ENCODE measurements around the gene ACSL6.

ACSL6 gene

GRCh38 chr5:132003982-132004381 is 7.5 kb downstream of the ACSL6 start:
- no peak overlapping the region for H3K27ac Mint-ChIP-seq
- intact Hi-C loops (cut with micrococcal nuclease): loop anchor here (10.0 kb wide), 2 partner anchors 199 to 319 kb away; no protein-coding TSS in a partner anchor

GRCh38 chr5:132003170-132003744 is 8.2 kb downstream of the ACSL6 start:
- Mint-ChIP-seq H3K4me1 (ENCODE audit: low read depth) (no peaks in the 10 kb centered on the region), H3K36me3 (ENCODE audit: low read depth) (no peaks in the 10 kb centered on the region), H3K27ac (no peak overlapping the region), H3K9me3 (no peaks in the 10 kb centered on the region), H3K27me3 (peaks cover 7% of the 10 kb centered on the region), H3K4me3 (no peak overlapping the region)
- intact Hi-C loops (cut with micrococcal nuclease): loop anchor here (10.0 kb wide), 2 partner anchors 198 to 318 kb away; no protein-coding TSS in a partner anchor

More at GRCh38 chr5:132003982-132004381, 7.5 kb downstream of the ACSL6 start:
- no peaks in the 10 kb centered on the region for H3K36me3 Mint-ChIP-seq (ENCODE audit: low read depth)
- H3K27me3 Mint-ChIP-seq: peaks cover 14% of the 10 kb centered on the region
- H3K9me3 Mint-ChIP-seq: no peaks in the 10 kb centered on the region
- no peak overlapping the region for H3K4me3 Mint-ChIP-seq
- no peaks in the 10 kb centered on the region for H3K4me1 Mint-ChIP-seq (ENCODE audit: low read depth)

- H3K36me3 Mint-ChIP-seq (ENCODE audit: low read depth): no peaks in the 10 kb centered on the region
- H3K27me3 Mint-ChIP-seq: peaks cover 3% of the 10 kb centered on the region
- H3K9me3 Mint-ChIP-seq: no peaks in the 10 kb centered on the region
- H3K27ac Mint-ChIP-seq: no peak overlapping the region
- H3K4me3 Mint-ChIP-seq: no peak overlapping the region
- H3K4me1 Mint-ChIP-seq (ENCODE audit: low read depth): no peaks in the 10 kb centered on the region
- intact Hi-C loops (cut with micrococcal nuclease): loop anchor here (10.0 kb wide), 2 partner anchors 198 to 318 kb away; no protein-coding TSS in a partner anchor
Measured at GRCh38 chr5:132002757-132003156, 8.7 kb downstream of the ACSL6 start.

DNA sequence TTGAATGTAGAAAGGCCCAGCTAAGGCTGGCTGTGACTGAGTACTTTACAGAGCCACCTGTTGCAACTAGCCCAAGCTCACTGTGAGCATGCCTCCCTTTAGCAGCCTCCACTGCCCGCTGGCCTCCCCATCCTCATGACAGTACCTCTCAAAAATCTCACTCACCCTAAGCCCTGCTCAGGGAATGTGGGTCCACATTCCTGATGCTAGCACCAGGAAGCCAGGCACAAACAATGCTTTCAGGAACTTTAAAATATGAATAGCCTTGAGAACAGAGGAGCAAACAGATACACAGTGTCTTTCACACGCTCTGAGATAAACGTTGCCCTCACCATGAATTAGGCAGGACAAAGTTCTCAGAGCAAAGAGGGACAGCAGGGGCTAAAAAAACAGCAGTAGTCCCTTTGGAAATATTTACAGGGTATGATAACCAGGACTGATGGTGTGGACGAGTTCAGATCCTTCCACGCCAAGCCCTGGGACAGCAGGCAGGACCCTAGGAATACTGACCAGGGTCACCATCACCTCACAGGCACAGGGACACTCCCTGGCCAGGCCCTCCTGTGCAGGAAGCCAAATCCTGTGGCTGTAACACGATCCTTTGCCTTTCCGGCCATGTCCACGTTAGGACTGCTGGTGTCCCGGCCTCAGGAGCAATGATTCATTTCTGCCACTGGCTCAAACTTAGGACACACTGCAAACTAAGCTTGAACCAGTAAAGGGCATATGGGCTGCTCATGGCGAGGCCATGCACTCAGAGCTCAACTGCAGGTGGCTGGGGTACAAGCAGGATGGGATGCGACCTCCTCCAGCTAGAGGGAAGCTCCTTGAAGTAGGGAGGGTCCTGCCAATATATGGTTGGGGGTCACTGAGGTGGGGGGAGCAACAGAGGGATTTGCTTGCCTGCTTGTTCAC is 9.6 kb downstream of the ACSL6 start:
- H3K36me3 Mint-ChIP-seq (ENCODE audit: low read depth): no peaks in the 10 kb centered on the region
- H3K27me3 Mint-ChIP-seq: peaks cover 3% of the 10 kb centered on the region
- intact Hi-C loops (cut with micrococcal nuclease): loop anchor here (10.0 kb wide), 2 partner anchors 197 to 317 kb away; no protein-coding TSS in a partner anchor
- no peaks in the 10 kb centered on the region for H3K9me3 Mint-ChIP-seq
- no peak overlapping the region for H3K4me3 Mint-ChIP-seq
- H3K4me1 Mint-ChIP-seq (ENCODE audit: low read depth): no peaks in the 10 kb centered on the region
- no peak overlapping the region for H3K27ac Mint-ChIP-seq

- Mint-ChIP-seq H3K27me3 (peaks cover 3% of the 10 kb centered on the region), H3K9me3 (no peaks in the 10 kb centered on the region), H3K27ac (no peak overlapping the region), H3K4me1 (ENCODE audit: low read depth) (no peaks in the 10 kb centered on the region), H3K4me3 (no peak overlapping the region), H3K36me3 (ENCODE audit: low read depth) (no peaks in the 10 kb centered on the region)
- intact Hi-C loops (cut with micrococcal nuclease): loop anchor here (10.0 kb wide), 2 partner anchors 196 to 316 kb away; no protein-coding TSS in a partner anchor
Measured at GRCh38 chr5:132000677-132001453, 10.6 kb downstream of the ACSL6 start.

DNA sequence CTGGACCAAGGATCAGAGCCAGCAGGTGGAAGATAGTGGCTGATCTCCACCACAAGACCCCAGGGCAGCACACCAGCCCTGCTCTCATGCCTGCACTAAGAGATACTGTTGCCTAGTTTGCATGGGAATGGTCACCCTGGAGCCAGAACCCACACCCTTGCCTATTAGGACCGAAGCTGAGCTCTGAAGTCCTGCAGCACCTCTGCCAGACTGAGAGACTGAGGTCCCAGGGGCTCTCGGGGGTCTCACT is 11.3 kb downstream of the ACSL6 start:
- no peaks in the 10 kb centered on the region for H3K4me1 Mint-ChIP-seq (ENCODE audit: low read depth)
- no peaks in the 10 kb centered on the region for H3K36me3 Mint-ChIP-seq (ENCODE audit: low read depth)
- H3K27me3 Mint-ChIP-seq: peaks cover 3% of the 10 kb centered on the region
- intact Hi-C loops (cut with micrococcal nuclease): loop anchor here (10.0 kb wide), 2 partner anchors 195 to 315 kb away; no protein-coding TSS in a partner anchor
- H3K9me3 Mint-ChIP-seq: no peaks in the 10 kb centered on the region
- no peak overlapping the region for H3K4me3 Mint-ChIP-seq
- H3K27ac Mint-ChIP-seq: no peak overlapping the region

DNA sequence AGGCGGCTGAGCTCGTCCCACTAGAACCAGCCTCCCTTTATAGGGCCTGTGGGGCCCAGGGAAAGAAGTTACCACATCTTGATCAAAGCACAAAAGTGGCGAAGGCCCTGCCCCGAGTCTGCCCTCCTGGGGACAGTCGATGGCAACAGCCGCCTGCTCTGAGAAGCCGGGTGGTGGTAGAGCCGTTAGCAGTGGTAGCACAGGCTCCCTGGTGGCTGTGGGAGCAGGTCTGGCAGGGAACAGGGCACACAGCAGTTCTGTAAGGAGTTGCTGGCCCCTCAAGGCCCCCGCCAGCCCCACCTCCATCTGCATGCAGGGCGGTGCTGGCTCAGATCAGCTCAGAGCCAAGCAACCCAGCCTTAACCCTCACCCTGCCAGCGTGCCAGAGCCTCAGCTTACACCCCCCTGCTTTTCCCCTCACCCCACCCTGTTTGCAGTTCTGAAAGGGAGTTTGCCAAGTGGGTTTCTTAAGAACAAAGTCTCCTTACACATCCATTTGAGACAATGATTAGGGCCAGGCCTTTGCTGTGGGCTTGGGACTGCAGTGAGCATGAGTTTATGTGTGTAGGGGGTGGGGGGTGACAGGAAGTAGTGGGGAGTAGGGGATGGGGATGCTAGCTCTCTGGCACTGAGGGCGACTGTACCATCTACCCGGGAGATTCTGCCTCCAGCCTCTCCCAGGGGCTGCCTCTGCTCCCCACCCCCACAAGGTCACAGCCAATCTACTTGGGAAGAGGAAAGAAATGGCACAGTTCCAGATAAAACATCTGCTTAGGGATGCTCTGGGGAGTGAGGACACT is 11.8 kb downstream of the ACSL6 start:
- H3K4me1 Mint-ChIP-seq (ENCODE audit: low read depth): no peaks in the 10 kb centered on the region
- H3K4me3 Mint-ChIP-seq: no peak overlapping the region
- no peaks in the 10 kb centered on the region for H3K36me3 Mint-ChIP-seq (ENCODE audit: low read depth)
- H3K27me3 Mint-ChIP-seq: peaks cover 3% of the 10 kb centered on the region
- no peaks in the 10 kb centered on the region for H3K9me3 Mint-ChIP-seq
- intact Hi-C loops (cut with micrococcal nuclease): loop anchor here (10.0 kb wide), 2 partner anchors 195 to 315 kb away; no protein-coding TSS in a partner anchor
- no peak overlapping the region for H3K27ac Mint-ChIP-seq

GRCh38 chr5:131999041-131999440 is 12.4 kb downstream of the ACSL6 start:
- Mint-ChIP-seq H3K4me3 (no peak overlapping the region), H3K9me3 (no peaks in the 10 kb centered on the region), H3K36me3 (ENCODE audit: low read depth) (no peaks in the 10 kb centered on the region), H3K27ac (no peak overlapping the region), H3K4me1 (ENCODE audit: low read depth) (no peaks in the 10 kb centered on the region), H3K27me3 (peaks cover 3% of the 10 kb centered on the region)
- intact Hi-C loops (cut with micrococcal nuclease): no loop called here

- no peak overlapping the region for H3K27ac Mint-ChIP-seq
- H3K4me3 Mint-ChIP-seq: no peak overlapping the region
- H3K36me3 Mint-ChIP-seq (ENCODE audit: low read depth): no peaks in the 10 kb centered on the region
- H3K4me1 Mint-ChIP-seq (ENCODE audit: low read depth): no peaks in the 10 kb centered on the region
- H3K27me3 Mint-ChIP-seq: peaks cover 3% of the 10 kb centered on the region
- intact Hi-C loops (cut with micrococcal nuclease): no loop called here
- no peaks in the 10 kb centered on the region for H3K9me3 Mint-ChIP-seq
Measured at GRCh38 chr5:131998431-131999040, 12.9 kb downstream of the ACSL6 start.

DNA sequence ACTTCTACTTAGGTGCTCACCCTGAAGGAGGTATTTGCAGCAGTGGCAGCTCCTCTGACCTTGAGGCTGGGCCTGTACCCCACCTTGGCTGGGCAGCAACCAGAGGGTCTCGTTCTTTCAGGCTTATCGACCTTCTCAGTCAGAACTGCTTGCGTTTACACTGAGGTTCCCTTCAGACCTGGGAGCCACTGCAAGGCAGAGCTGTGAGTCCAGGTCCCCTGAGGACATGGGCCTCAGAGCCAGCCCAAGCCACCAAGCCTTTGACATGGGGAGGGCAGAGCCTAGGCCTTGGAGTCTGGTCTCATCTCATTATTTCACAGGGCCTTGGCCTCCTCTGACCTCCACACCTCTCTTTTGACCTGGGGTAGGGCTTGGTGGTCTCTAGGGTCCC is 13.7 kb downstream of the ACSL6 start:
- no peaks in the 10 kb centered on the region for H3K9me3 Mint-ChIP-seq
- no peak overlapping the region for H3K4me3 Mint-ChIP-seq
- H3K27ac Mint-ChIP-seq: no peak overlapping the region
- H3K36me3 Mint-ChIP-seq (ENCODE audit: low read depth): no peaks in the 10 kb centered on the region
- peaks cover 3% of the 10 kb centered on the region for H3K27me3 Mint-ChIP-seq
- H3K4me1 Mint-ChIP-seq (ENCODE audit: low read depth): no peaks in the 10 kb centered on the region
- intact Hi-C loops (cut with micrococcal nuclease): no loop called here

GRCh38 chr5:131997026-131997726 is 14.3 kb downstream of the ACSL6 start:
- H3K4me3 Mint-ChIP-seq: no peak overlapping the region
- H3K36me3 Mint-ChIP-seq (ENCODE audit: low read depth): no peaks in the 10 kb centered on the region
- intact Hi-C loops (cut with micrococcal nuclease): no loop called here
- H3K4me1 Mint-ChIP-seq (ENCODE audit: low read depth): no peaks in the 10 kb centered on the region
- H3K9me3 Mint-ChIP-seq: no peaks in the 10 kb centered on the region
- peaks cover 2% of the 10 kb centered on the region for H3K27me3 Mint-ChIP-seq
- H3K27ac Mint-ChIP-seq: no peak overlapping the region

DNA sequence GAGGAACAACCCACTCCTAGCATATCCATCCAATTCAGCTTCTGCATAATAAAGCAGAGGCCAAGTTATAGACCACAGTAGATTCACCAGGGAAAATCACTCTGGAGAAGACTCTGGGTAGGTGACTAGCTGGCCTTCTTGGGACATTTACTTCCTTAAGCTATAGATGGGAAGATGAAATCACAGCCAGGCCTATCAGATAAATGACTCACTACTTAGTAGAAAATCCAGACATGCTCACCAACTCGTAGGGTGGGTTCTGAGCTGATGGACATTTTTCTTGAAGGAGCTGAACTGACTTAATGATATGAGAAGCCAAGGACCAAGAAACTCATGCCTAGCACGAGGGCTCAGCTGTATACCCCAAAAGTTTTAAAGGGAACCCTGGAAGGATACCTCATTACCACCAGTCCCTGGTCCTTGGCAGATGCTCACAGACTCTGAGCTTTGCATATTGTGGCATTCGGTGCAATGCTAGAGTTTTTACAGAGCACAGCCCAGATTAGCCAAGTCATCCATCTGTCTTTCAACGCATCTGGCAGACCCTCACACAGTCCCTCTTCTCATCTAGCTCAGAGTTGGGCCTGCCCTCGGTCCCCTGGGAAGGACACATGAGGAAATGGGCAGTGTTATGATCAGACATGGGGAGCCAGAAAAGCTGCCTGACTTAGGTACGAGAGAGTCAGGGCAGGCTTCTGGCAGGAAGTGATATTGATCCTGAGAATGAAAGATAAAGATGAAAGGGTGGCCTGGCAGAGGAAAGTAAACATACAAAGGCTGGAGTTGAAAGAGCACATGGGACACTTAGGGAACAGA is 15.0 kb downstream of the ACSL6 start:
- H3K36me3 Mint-ChIP-seq (ENCODE audit: low read depth): no peaks in the 10 kb centered on the region
- H3K4me3 Mint-ChIP-seq: no peak overlapping the region
- no peak overlapping the region for H3K27ac Mint-ChIP-seq
- H3K4me1 Mint-ChIP-seq (ENCODE audit: low read depth): no peaks in the 10 kb centered on the region
- peaks cover 2% of the 10 kb centered on the region for H3K27me3 Mint-ChIP-seq
- no peaks in the 10 kb centered on the region for H3K9me3 Mint-ChIP-seq
- intact Hi-C loops (cut with micrococcal nuclease): no loop called here
